Mononuclear cell (primary cell): Measurements from ENCODE around the gene NFKBIE. TPM values are rescaled to one million over a fixed set of nuclear protein-coding genes. Genes with fewer than 3 reads are reported as not detected.

Experiments
- H3K27me3 ChIP-seq: 2 replicates; pipeline ENCODE4 v1.6.0; 2011; ENCODE audit warnings: low read length, control low read depth; ENCODE audit not compliant: insufficient read depth
- H3K4me1 ChIP-seq: 2 replicates; pipeline ENCODE4 v1.5.1; 2011; ENCODE audit warnings: mild to moderate bottlenecking, low read length, control low read depth; ENCODE audit not compliant: insufficient read depth
- H3K4me3 ChIP-seq: 2 replicates; pipeline ENCODE4 v1.5.1; 2011; ENCODE audit warnings: mild to moderate bottlenecking, low read length, moderate library complexity
- H3K9me3 ChIP-seq: 2 replicates; pipeline ENCODE4 v1.5.1; 2011; ENCODE audit warnings: low read depth, mild to moderate bottlenecking, control low read depth, low read length
- total RNA-seq: library from RNA; depleted of rRNA; stranded (reverse); fragments of >200 nt; gene quantifications from one replicate; pipeline ENCODE4 v1.2.3, GENCODE V29; 2012

NFKBIE gene
- total RNA-seq, 1 donor = 125 TPM

DNA sequence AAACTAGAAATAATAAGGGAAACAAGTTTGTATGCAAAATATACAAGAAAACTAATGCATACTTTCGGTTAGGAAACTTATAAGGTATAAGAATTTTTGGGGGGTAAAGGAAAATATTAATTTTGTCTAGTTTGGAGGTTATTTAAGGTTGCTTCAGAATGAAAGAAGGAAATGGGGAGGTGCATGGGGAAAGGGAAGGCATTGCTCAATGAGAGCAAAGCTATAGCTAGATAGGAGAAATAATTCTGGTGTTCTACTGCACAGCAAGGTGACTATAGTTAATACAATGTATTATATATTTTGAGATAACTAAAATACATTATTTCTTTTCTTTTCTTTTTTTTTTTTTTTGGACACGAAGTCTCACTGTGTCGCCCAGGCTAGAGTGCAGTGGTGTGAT, 54.1 kb downstream of the NFKBIE start:
- Histone ChIP-seq H3K27me3 (no peaks in the 10 kb centered on the region), H3K4me3 (no peak overlapping the region), H3K9me3 (no peaks in the 10 kb centered on the region), H3K4me1 (peaks cover 11% of the 10 kb centered on the region)

Other genes starting within 250 kb of the NFKBIE start
- gene MRPL14, start 138.1 kb downstream of the NFKBIE start, total RNA-seq = 10.3 TPM
- gene TMEM63B, start 138.0 kb downstream of the NFKBIE start, total RNA-seq = 8.1 TPM
- 0.10 TPM for gene CAPN11, start 106.7 kb downstream of the NFKBIE start, total RNA-seq
- gene MYMX, start 48.6 kb downstream of the NFKBIE start, total RNA-seq = not detected
- 4.4 TPM for gene SLC29A1, start 42.0 kb downstream of the NFKBIE start, total RNA-seq
- 442 TPM for gene HSP90AB1, start 18.4 kb downstream of the NFKBIE start, total RNA-seq
- gene SLC35B2, start 8.0 kb downstream of the NFKBIE start, total RNA-seq = 8.2 TPM
- gene TMEM151B, start 4.9 kb upstream of the NFKBIE start, total RNA-seq = not detected
- 4.9 TPM for gene AARS2, start 47.8 kb upstream of the NFKBIE start, total RNA-seq
- not detected for gene SPATS1, start 77.1 kb upstream of the NFKBIE start, total RNA-seq
- gene CDC5L, start 122.2 kb upstream of the NFKBIE start, total RNA-seq = 30.5 TPM